ENCODE results near the gene RGSL1.

Gene RGSL1

DNA sequence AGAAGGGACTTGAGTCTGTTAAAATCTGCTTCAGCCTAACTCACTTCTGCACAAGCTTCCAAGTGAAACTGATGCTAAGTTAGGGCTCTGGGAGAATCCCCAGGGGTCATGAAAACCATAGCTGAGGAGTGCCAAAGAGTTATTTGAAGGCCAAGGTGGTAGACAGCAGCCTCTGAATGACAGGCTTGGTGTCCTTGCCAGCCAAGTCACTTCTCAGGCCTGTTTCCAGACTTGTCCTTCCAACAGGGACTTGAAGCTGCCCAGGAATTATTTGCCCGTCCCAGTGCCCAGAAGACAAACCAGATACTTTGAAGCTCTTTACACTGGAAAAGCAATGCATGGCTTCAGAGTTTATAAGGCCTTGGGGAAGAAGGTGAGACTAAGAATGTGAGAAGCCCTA, 105.5 kb downstream of the RGSL1 start:
- DNase-seq: no peak

DNA sequence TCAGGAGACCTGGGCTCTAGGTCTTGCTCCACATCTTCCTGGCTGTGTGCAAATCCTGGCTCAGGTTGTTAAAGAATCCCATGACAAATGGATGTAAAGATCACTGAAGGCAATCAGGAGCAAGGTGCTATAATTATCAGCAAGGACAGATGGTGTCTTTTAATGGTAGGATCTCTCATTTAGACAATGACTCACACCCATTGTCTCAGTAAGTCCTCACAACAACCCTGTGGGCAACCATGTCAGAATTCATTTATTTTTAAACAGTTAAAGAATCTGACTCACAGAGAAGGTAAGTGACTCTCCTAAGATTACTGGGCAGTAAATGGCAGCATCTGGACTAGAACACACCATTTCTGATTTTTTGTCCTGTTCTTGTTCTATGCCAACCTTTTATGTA, 106.3 kb downstream of the RGSL1 start:
- DNase-seq: no peak

DNA sequence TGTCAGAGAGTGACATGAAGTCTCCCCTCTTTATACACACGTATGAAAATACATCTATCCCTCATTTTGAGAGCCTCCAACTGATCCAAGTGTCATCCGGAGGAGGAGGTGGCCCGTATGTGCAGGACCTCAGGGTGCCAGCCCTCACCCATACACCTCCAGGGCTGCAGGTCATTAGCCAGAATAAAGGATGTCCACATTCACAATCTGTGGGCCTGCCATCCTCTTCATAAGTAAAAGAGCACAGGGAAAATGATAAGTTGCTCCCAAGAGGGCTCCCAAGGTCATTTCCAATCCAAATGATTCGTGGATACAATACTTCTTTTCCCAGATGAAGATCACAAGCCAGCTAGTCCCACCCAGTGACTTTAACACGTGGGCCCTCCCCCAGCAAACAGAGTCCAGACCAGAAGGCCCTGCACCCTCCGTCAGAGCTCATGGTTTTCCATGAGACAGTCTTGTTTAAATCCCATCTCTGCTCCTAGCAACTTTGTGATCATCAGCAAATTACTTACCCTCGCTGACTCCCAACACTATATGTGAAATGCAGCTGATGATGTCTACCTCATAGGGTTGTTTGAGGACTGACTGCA, 110.5 kb downstream of the RGSL1 start:
- DNase-seq: no peak

DNA sequence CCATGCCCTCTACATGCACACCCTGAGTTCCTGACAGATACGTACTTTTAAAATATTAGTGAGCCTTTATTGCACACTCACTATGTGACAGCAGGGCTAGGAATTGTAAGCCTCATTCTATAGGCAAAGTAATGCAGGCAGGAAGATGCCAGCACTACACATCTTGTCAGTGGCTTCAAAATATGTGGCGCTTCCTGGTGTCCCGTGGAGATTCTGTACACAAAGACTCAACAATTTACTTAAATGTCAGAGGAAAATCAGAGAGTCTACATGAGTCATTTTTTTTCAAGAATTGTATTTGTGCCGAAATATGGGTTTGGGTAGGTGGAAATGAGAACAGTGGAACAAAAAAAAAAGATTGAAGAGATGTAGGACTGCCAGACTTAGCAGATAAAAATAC, 111.5 kb downstream of the RGSL1 start:
- DNase-seq: no peak

DNA sequence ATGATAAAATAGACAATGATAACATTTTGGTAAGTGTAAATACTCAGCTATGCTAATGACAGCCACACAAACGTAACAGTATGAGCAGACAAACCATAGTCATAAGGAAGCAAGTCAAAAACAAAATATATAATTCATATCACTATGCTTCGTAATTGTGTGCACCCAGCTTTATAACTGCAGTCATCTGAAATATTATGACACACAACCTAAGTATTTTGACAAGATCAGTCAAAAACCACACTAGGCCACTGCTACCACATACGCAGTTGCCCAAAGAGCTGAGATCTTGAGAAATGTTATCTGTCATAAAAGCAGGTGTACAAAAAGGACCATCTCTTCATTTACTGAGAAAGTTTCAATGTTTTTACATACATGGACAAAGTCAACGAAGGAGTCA, 113.1 kb downstream of the RGSL1 start:
- no peak for DNase-seq

DNA sequence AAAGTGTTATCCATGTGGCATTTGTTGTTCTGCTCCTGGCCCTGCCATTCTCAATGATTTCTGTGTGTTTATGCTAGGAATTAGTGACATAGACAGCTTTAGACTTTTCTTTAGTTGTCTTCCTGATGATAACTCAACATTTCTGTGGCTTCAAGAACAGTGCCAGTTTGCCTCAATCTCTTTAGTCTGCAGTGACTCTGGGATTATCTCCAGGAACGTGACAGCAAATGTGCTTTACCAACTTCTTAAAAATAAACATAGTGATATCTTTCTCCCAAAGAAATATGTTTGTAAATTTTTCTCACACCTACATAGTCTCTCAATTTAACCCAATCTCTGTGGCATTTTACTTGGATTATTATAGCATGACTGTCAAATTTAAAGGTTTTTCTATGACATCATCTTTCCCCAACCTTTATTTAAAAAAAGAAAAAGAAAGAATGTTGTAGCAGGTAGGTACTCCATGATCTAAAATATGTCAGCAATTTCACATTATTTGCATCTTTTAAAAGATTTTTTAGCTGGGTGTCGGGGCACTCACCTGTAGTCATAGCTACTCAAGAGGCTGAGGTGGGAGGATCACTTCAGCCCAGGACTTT, 114.6 kb downstream of the RGSL1 start:
- DNase-seq: no peak

DNA sequence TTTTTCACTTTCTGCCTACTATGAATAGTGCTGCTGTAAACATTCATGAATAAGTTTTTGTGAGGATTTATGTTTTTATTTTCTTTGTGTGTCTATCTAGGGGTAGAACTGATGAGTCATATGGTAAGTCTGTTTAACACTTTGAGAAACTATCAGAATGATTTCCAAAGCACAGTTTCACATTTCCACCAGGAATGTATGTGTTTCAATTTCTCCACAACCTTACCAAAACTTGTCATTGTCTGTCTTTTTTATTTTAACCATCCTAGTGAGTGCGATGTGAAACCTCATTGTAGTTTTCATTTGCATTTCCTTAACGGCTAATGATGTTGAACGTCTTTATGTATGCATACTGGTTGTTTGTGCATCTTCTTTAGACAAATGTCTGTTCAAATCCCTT, 115.6 kb downstream of the RGSL1 start:
- no peak for DNase-seq

DNA sequence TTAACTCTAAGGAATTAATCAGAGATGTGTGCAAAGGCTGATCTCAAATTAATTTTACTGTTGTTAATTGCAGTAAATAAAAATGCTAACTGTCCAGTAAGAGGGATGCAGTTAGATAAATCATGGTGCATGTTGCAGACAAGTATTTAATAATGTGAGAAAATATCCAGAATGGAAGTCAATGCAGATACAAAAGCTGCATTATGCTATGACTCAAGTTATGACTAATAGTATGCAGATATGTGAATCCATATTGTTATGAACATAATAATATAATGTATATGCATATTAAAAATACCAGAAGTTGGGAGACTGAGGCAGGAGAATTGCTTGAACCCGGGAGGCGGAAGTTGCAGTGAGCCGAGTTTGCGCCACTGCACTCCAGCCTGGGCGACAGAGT, 117.7 kb downstream of the RGSL1 start:
- no peak for DNase-seq

DNA sequence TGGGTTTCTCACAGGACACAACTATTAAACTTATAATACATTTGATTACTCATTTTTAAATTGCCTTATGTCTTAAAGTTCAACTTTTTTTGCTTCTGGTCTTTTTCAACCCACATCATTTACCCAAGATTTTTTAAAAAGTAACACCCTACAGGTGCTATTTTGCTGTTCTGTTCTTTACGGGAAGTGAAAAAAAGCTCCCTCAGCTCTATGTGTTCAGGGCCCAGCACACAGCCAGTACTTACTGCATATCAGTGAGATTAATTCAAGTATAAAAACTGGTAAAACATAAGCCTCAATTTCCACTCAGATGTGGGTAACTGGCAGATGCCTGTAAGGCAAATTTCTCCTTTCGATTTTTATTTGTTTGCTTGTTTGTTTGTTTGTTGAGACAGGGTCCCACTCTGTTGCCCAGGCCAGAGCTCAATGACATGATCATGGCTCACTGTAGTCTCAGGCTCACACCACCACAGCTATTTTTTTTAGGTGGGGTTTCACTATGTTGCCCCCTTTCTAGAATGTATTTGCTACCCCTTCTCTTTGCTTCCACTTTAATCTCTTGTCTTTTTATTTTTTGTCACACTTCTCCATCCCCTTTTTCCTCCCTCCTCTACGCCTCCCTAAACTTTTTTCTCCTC, 118.8 kb downstream of the RGSL1 start:
- no peak for DNase-seq

DNA sequence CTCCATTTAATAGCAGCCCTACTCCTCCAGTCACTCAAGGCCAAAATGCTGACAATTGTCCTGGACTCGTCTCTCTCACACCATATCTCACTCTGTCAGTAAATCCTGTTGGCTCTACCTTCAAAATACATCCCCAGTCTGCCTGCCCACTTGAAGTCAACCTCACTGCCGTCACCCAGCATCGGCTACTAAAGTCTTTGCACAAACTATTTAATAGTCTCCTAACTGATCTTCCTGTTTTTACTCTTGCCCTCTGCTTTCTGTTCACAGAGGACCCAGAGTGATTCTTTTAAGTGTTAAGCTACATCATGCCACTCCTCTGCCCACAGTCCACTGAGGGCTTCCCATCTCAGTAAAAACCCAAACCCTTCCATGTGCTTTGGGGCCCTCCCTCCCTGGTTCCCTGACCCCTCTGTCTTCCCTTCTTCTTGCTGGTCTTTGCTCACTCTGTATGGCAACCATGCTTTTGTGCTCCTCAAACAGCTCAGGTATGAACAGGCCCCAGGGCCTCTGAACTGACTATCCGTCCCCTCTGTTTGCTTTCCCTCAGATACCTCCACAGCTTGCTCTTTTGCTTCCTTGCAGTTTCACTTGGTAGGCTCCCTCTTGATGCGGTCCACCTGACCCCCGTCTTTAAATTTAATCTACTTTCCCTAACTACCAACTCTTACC, 120.1 kb downstream of the RGSL1 start:
- DNase-seq: no peak

DNA sequence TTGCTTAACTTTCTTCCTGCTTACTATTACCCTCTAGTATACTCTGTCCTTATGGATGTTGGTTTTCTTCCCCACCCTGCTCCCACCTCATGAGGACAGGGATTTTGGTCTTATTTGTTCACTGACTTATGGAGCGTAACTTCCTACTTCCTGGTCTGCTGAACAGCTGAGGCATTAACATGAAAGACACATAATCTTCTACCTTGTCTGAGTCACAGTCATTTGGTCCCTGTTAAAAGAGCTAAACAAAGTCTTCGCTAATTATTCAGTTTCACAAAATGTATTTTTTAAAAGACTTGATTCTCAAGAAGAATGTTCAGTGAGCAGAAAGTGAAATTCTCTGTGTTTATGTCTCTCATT, 120.6 kb downstream of the RGSL1 start:
- DNase-seq: no peak

DNA sequence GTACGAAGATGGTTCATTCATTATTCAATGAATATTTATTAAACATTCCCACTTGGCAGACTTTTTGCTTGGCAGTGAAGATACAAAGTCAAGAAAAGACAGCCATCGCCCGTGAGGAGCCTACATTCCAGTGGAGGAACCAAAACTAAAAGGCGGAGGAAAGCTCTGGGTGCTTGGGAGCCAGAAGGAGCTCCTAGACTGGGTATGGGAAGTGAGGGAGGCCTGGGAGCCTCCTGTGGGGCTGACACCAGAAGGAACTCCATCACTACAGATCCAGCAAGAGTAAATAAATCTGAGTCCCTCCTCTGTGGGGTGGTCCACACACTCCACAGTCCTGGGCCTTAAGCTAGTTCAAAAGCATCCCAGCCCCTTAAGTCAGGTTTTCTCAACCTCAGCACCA, 124.2 kb downstream of the RGSL1 start:
- no peak for DNase-seq

DNA sequence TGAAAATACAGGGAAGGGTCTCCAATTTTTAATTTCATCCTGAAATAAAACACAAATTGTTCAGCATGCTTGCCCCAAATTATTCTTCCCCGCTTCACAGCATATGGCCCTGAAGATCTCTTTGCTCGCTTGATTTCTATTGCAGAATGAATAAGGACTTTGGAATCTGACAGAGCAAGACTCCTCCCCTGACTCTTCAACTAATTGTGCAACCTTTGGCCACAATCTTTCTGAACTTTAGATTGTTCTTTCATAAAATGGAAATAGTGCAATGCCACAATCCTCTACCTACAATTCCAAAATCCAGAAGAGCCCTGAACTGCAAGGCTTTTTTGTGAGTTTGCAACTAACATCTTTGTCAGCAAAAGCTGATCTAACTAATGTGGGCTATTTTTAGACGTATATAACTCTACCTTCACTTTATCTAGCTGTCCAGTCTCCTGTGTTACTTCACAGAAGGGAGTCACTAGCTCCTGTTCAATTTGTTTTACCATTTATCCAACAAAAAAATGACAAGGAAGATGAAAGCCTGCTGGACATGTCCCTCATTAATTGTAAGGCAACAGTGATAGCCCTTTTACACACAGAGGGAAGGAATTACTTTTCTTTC, 125.7 kb downstream of the RGSL1 start:
- DNase-seq: no peak

DNA sequence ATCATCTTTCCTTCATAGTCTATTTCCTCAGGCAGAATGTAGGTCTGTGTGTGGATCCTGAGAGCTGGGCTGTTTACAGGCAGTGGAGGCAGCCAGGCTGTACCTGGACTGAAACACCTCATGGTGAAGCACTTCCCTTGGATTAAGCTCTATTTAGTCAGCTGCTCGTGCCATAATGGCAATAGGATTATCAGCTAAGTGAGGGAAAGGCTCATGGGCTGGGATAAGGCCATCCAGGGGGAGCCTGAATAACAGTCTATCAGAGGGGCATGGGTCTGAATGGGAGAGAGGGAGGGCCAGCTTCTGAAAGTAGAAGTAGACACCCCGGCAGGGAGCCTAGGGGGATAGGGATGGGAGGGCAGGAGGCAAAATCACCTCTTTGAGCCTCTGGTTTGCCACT, 130.8 kb downstream of the RGSL1 start:
- no peak for DNase-seq

DNA sequence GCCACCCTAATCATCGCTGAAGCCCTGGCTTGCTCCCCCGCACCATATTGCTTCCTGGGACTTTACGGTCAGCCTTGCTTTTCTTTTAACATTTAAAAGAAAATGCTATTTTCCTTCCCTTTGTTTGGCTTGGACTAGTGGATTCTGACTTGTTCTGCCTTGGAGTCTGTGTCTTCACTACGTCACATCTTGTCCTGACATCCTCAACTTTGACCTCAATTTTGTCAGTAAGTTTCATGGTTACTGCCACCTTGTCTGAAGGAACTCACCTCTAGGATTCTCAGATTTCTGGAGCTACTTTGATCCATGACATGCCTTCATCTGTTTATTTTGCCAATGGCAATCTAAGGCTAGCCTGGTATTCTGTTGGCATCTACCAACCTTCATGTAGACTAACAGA, 134.8 kb downstream of the RGSL1 start:
- DNase-seq: no peak

DNA sequence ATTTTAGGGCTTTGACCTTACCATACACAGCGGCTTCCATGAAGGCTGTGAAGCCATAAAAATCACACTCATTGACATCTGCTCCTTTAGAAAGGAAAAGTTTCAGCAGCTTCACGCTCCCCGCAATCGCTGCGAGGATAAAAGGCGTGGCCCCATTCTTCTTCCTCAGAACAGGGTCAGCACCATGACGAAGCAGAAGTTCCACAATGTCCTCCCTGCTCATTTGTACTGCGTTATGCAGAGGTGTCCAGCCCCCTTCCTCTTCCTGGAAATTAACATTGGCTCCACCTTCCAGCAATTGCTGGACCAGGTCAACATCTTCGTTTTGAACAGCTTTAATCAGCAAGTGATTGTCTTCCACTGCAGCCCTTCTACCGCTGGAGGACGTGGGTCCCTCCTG, 136.4 kb downstream of the RGSL1 start:
- DNase-seq: no peak

DNA sequence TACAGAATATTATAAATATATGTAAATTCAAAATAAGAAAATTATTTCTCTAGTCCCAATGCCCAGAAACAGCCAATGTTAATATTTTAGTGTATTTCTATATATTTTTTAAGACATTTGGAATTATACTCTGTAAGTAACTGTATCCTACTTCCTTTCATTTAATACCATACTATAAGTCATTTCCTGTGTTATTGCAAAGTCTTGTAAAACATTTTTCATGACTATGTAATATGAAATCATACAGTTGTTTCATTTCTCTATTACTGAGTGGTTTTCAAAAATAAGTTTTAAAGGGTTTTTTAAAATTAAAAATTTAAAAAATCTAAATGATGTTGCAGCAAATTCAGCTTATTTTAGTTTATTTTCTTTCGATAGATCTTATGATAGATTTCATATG, 137.1 kb downstream of the RGSL1 start:
- DNase-seq: no peak

DNA sequence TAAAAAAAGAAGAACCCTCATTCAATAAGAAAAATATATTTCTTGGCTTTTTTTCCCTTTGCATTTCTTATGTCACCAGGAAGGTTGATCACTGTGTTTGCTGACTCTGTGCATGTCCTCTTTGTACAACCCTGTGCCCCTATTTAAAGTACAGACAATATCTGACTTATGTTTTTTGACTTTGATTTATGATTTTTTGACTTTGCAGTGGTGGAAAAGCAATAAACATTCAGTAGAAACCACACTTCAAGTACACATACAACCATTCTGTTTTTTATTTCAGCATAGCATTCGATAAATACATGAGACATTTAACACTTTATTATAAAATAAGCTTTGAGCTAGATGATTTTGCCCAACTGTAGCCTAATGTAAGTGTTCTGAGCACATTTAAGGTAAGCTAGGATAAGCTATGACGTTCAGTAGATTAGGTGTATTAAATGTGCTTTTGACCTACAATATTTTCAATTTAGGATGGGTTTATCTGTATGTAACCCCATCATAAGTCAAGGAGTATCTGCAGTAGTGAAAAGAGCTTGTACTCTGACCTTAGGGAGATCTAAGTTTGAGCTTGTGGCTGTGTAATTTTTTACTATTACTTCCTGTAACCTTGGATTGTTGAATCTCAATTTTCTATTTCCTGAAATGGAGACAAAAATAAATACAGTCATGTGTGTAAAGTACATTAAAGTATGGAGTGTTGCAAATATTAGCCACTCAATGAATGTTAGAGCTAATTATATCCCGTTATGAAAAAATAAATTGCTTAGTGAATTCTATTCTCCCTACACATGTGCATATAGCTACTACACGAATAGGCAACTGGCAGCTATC, 137.9 kb downstream of the RGSL1 start:
- no peak for DNase-seq

DNA sequence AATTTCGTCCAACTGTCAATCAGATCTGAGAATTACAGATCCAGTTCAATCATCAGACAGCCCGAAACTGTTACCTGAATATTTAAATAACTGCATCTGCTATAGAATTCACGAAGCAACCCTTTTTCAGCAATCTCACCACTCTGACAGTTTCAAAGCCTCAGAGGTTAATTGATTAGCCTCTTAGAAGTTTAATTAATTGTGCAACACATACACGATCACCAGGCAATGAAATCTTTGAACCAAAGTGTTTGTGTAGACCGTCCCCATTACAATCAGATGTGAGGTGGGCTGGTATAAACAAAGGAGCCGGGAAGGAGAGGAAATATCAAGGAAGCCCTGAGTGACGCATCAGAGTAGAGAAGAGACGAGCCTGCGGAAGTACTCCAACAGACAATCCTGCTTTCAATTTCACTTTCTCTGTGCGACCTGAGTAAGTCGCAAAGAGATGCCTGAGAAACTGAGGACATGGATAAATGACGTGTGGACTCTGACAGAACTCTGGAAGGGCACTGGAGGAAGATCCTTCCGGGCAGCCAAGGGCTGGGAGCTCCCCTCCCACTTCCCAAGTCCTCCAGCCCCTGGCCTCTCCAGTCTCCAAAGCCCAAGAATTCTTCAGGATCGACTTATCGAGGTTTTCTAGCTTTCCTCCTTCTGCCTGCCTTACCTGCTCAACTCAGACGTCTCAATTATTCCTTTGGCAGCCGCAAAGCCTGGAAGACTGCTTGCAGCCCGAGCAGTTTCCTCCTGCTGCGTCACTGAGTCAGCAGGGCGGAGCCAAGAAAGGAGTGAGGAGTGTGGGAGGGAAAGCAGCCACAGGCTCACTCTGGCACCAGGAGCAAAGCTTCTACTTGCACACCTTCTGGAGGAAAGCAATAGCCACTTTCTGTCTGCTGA, 138.8 kb downstream of the RGSL1 start, which contains the start of gene RNASEL:
RNASEL (minus strand) TSS at position 757 of the 897 bp plus-strand sequence. CDS start 2,450 bp downstream, outside the sequence.
- DNase-seq: peak; percentile 72

DNA sequence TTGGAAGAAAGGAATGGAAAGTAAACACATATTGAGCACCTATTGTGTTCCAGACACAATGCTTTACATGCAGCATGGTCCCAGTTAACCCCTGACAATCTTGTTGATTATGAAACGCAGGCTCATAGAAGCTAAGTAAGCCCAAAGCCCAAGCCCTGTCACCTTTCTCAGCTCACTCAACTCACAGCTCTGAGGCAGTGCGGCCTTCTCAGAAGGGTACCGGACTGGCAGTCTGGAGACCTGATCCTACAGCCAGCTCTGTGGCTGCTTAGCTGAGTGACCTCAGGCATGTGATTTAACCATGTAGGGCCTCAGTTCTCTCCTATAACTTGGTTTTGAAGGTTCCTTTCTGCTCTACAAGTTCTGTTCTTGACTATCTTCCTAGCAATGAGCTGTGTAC, 139.6 kb downstream of the RGSL1 start:
- DNase-seq: no peak

DNA sequence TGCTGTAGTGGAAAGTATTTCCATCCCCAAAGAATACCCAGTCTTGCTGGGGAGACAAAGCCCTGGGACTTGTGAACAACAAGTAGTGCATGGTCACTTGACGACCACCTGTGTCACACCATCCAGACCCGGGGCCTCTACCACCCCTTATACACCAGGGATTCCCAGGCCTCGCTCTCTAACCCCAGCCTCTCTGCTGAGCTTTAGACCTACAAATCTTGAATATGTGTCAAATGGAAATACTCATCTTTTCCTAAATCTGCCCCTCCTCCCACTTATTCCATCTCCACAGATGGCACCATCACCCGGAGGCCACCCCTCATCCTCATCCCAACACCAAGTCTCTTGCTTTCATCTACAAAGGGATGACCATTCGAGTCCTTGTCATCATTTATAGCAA, 140.0 kb downstream of the RGSL1 start:
- DNase-seq: no peak
